Lower leg skin (tissue), 3 donors: Measurements from ENCODE around the gene PRSS36.

Experiments used
- POLR2A ChIP-seq, 2 donors: fragments of 450-650 bp; IDR thresholded peaks; one replicate each; pipeline ENCODE4 v1.6.1; 2016 to 2017; ENCODE audit warnings: antibody characterized with exemption in 2 of 2, mild to moderate bottlenecking in 1 of 2, moderate library complexity in 1 of 2
- TF ChIP-seq, protein P1 (sequence below), 3 donors: fragments of 450-650 bp; IDR thresholded peaks; one replicate each; pipeline ENCODE4 v1.5.1; 2016; ENCODE audit warnings: antibody characterized with exemption in 3 of 3, mild to moderate bottlenecking in 3 of 3, moderate library complexity in 2 of 3

DNA sequence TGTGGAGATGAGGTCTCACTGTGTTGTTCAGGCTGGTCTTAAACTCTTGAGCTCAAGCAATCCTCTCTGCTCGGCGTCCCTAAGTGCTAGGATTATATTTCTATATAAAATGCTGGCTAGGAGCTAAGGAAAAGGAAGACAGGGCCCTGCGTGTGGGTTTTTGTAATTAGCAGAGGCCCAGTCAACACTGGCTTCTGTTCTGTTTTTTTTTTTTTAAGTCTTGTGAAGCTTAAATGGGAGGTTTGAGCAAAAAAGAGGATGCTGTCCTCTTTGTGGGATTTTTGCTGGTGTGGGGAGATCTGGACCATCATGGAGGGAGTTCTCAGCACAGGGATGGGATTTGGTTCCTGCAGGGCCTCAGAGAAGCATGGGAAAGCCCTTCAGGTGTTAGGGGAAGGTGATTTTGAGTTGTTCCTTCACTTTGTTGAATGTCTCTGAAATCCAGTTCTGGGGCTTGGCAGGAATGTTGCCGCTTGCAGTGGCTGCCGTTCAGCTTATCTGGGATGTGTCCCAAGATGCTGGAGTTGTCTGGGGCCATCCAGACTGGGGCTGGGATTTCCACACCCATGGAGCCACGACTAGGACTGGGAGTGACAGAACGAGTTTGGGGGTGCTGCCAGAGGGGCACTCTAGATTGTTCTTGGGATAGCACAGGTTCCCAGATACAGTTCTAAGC is 48.5 kb upstream of the PRSS36 start:
- TF ChIP-seq, protein P1, sequence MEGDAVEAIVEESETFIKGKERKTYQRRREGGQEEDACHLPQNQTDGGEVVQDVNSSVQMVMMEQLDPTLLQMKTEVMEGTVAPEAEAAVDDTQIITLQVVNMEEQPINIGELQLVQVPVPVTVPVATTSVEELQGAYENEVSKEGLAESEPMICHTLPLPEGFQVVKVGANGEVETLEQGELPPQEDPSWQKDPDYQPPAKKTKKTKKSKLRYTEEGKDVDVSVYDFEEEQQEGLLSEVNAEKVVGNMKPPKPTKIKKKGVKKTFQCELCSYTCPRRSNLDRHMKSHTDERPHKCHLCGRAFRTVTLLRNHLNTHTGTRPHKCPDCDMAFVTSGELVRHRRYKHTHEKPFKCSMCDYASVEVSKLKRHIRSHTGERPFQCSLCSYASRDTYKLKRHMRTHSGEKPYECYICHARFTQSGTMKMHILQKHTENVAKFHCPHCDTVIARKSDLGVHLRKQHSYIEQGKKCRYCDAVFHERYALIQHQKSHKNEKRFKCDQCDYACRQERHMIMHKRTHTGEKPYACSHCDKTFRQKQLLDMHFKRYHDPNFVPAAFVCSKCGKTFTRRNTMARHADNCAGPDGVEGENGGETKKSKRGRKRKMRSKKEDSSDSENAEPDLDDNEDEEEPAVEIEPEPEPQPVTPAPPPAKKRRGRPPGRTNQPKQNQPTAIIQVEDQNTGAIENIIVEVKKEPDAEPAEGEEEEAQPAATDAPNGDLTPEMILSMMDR (IDR thresholded peaks at IDR 0.05) = no peak
- TF ChIP-seq POLR2A (IDR thresholded peaks at IDR 0.05) = no peak
